Liver (tissue), 3 donors: ENCODE data around the gene TBC1D1.

Source experiments
- ATF3 ChIP-seq: IDR thresholded peaks from 2 replicates; pipeline ENCODE4 v1.6.1; 2016; ENCODE audit warnings: antibody characterized with exemption
- CTCF ChIP-seq: fragments of 150-350 bp; IDR thresholded peaks from 2 replicates; pipeline ENCODE4 v1.5.1; 2017; ENCODE audit warnings: improper control_type of control experiment, low read depth, low read length; ENCODE audit not compliant: missing input control
- GABPA ChIP-seq, 2 donors: IDR thresholded peaks in 1 of 2; conservative IDR thresholded peaks in 1 of 2; 2 replicates each; pipeline ENCODE4 v1.6.1; 2016; ENCODE audit warnings: antibody characterized with exemption in 2 of 2, mild to moderate bottlenecking in 1 of 2, moderate library complexity in 1 of 2
- JUND ChIP-seq, 2 donors: IDR thresholded peaks; 2 replicates each; pipeline ENCODE4 v1.6.1; 2016; ENCODE audit warnings: antibody characterized with exemption in 2 of 2
- MAX ChIP-seq: IDR thresholded peaks from 2 replicates; pipeline ENCODE4 v1.6.1; 2016; ENCODE audit warnings: antibody characterized with exemption
- RAD21 ChIP-seq, 2 donors: IDR thresholded peaks; 2 replicates each; pipeline ENCODE4 v1.6.1; 2016; ENCODE audit warnings: antibody characterized with exemption in 2 of 2, mild to moderate bottlenecking in 2 of 2
- REST ChIP-seq: IDR thresholded peaks from 2 replicates; pipeline ENCODE4 v1.6.1; 2016; ENCODE audit warnings: antibody characterized with exemption, mild to moderate bottlenecking
- TAF1 ChIP-seq: conservative IDR thresholded peaks from 2 replicates; pipeline ENCODE4 v1.6.1; 2016; ENCODE audit warnings: antibody characterized with exemption, mild to moderate bottlenecking
- donor health status: healthy.
- donor health status: healthy.

DNA sequence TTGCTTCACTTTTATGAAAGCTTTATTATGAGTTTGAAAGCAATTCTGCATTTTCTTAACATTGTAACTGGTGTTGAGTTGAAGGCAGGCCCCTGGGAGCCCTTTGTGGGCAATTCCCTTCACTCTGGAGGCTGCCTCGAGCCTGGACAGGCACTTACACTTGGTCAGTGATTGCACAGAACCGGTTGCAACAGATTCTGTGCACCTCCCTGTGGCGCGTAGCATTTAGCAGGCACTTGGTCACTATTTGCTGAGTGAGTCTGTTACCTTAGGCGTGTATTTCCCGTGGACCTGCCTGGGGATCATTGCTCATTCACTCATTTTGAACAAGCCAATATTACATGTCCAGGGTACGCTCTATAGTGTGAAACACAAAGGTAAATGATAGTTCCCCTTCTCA is 149.7 kb downstream of the TBC1D1 start:
- no peak for TF ChIP-seq CTCF
- no peak for TF ChIP-seq MAX
- no peak for TF ChIP-seq REST
- TF ChIP-seq JUND (IDR thresholded peaks at IDR 0.05) = no peak
- TF ChIP-seq GABPA (IDR thresholded peaks at IDR 0.05 in 1 of 2, conservative IDR thresholded peaks at IDR 0.05 in 1 of 2) = no peak
- TF ChIP-seq RAD21 (IDR thresholded peaks at IDR 0.05) = no peak
- no peak for TF ChIP-seq TAF1
- no peak for TF ChIP-seq ATF3
